Measurements from ENCODE around the gene MAPKAP1.

GRCh38 chr9:125472926-125473701 lies 233.9 kb downstream of the MAPKAP1 start:
- TF ChIP-seq POLR2AphosphoS5 (IDR thresholded peaks at IDR 0.05; ENCODE audit: low read depth, low read length) (no peak), TAF1 (IDR thresholded peaks at IDR 0.05; ENCODE audit: low read depth, low read length) (no peak), POLR2A (IDR thresholded peaks at IDR 0.05; ENCODE audit: low read depth, low read length) (no peak)
